Measurements from ENCODE around the gene PACRG. TPM values are rescaled to one million over a fixed set of nuclear protein-coding genes. Genes with fewer than 3 reads are reported as not detected.
A peak's percentile ranks its signal among the peaks of the same experiment; 100 is the strongest.

The PACRG gene
- total RNA-seq, 1 donor from 2014 or later = under 0.01 TPM

DNA sequence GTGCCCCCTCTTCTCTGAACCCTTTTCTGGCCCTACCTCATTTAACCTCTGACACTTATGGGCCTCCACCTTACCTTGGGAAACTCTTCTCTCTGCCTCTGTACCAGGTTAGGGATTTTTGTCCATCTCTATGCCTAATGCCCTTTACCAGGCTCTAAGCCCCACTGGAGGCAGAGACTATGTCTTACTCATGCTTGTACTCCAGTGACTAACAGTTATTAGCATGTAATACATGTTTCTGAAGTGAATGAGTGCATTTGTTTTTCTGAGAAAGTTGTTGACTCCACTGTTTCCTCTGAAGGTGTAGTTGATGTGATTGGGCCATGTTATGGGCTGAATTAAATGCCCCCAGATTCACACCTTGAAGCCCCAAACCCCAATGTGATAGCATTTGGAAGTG is 234.3 kb downstream of the PACRG start:
- Histone ChIP-seq H3K4me3 (ENCODE audit: low read depth, low read length) (no peak overlapping the region), H3K36me3 (ENCODE audit: control insufficient read depth, insufficient read depth, low read length) (no peaks in the 10 kb centered on the region), H3K27me3 (ENCODE audit: control insufficient read depth, insufficient read depth, low read length) (no peaks in the 10 kb centered on the region)
- FAIRE-seq (no peak), DNase-seq (ENCODE audit: low read depth) (peak; percentile 4)
- TF ChIP-seq, protein P1, sequence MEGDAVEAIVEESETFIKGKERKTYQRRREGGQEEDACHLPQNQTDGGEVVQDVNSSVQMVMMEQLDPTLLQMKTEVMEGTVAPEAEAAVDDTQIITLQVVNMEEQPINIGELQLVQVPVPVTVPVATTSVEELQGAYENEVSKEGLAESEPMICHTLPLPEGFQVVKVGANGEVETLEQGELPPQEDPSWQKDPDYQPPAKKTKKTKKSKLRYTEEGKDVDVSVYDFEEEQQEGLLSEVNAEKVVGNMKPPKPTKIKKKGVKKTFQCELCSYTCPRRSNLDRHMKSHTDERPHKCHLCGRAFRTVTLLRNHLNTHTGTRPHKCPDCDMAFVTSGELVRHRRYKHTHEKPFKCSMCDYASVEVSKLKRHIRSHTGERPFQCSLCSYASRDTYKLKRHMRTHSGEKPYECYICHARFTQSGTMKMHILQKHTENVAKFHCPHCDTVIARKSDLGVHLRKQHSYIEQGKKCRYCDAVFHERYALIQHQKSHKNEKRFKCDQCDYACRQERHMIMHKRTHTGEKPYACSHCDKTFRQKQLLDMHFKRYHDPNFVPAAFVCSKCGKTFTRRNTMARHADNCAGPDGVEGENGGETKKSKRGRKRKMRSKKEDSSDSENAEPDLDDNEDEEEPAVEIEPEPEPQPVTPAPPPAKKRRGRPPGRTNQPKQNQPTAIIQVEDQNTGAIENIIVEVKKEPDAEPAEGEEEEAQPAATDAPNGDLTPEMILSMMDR (IDR thresholded peaks at IDR 0.05; ENCODE audit: insufficient read depth, low read length, severe bottlenecking) = no peak

DNA sequence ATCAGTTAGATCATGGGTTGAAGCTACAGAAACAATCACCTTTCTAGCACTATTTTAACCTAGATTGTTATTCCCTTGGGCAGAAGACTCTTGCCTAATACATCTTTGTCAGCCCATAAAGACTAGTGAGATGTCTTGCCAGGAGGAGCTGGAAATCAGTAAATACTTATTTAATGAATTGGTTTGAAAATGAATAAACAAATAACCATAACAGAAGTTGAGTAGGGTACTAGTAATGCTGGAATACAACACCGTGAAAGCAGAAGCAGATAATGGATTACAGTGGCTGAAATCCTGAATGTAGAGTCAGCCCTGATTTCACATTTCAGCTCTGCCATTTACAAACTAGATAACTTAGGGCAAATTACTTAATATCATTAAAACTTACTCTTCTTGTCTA is 236.1 kb downstream of the PACRG start:
- Histone ChIP-seq H3K27me3 (ENCODE audit: control insufficient read depth, insufficient read depth, low read length) (no peaks in the 10 kb centered on the region), H3K4me3 (ENCODE audit: low read depth, low read length) (no peak overlapping the region), H3K36me3 (ENCODE audit: control insufficient read depth, insufficient read depth, low read length) (no peaks in the 10 kb centered on the region)
- TF ChIP-seq, protein P1 (IDR thresholded peaks at IDR 0.05; ENCODE audit: insufficient read depth, low read length, severe bottlenecking) = no peak
- no peak for FAIRE-seq
- no peak for DNase-seq (ENCODE audit: low read depth)

DNA sequence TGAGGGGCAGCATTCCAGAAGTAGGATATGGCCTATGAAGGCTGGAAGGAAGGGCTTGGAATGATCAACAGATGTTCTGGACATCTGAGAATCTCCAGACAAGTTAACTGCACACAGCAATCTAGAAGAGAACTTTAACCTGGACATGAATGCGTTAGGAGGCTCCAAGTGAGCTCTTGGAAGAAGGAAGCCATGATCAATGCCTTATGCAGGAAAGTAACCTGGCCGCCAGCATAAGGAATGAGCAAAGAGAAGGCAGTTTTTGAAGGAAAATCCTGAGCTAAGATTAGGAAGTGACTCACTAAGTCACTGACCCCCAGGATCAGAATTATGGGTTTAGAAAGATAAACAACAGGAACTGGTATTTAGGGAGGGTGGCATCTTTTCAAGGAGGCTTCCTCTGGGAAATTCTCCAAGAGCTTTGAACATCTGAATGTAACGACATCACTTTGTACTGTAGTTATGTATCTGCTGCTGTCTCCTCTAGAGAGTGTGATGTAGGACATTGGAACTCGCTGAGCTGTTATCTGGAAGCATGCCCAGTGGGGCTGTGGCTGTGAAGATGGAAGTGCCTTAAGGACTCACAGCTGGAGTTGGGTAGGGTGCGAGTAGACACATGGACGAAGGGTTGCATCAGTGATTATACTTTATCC is 236.8 kb downstream of the PACRG start:
- Histone ChIP-seq H3K27me3 (ENCODE audit: control insufficient read depth, insufficient read depth, low read length) (no peaks in the 10 kb centered on the region), H3K4me3 (ENCODE audit: low read depth, low read length) (no peak overlapping the region), H3K36me3 (ENCODE audit: control insufficient read depth, insufficient read depth, low read length) (no peaks in the 10 kb centered on the region)
- TF ChIP-seq, protein P1 (IDR thresholded peaks at IDR 0.05; ENCODE audit: insufficient read depth, low read length, severe bottlenecking) = no peak
- FAIRE-seq (no peak), DNase-seq (ENCODE audit: low read depth) (peak; percentile 23)

DNA sequence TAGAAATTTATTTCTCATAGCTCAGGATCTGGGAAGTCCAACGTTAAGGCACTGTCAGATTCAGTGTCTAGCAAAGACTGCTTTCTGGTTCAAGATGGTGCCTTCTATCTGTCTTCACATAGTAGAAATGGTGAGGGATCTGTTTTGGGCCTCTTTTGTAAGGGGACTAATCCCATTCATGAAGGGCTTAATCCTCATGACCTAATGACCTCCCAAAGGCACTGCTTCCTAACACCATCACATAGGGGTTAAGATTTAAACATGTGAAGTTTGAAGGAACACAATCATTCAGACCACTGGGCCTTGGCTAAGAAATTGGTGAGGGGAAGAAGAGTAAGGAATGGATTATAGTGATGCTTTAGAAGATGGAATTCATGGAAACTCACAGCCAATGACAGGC is 237.6 kb downstream of the PACRG start:
- DNase-seq (ENCODE audit: low read depth) (no peak), FAIRE-seq (no peak)
- Histone ChIP-seq H3K4me3 (ENCODE audit: low read depth, low read length) (no peak overlapping the region), H3K36me3 (ENCODE audit: control insufficient read depth, insufficient read depth, low read length) (no peaks in the 10 kb centered on the region), H3K27me3 (ENCODE audit: control insufficient read depth, insufficient read depth, low read length) (no peaks in the 10 kb centered on the region)
- TF ChIP-seq, protein P1 (IDR thresholded peaks at IDR 0.05; ENCODE audit: insufficient read depth, low read length, severe bottlenecking) = no peak

DNA sequence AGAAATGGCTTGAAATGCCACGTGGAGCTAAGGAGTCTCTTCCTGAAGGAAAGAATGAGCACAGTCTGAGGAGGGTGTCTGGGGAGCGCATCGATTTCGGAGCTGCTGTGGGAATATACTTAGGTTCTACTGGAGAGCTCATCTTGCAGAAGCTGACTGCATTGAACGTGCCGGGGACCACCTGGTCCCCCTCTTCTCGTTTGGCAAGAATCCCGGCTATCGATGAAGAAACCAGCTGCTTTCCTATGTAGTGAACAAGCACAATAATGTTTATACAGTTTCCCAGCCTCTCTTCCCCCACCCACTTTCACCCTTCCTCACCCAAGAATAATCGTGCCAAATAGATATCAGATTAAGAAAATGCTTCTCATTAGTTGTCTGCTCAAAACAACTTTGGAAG is 242.5 kb downstream of the PACRG start:
- Histone ChIP-seq H3K4me3 (ENCODE audit: low read depth, low read length) (no peak overlapping the region), H3K27me3 (ENCODE audit: control insufficient read depth, insufficient read depth, low read length) (no peaks in the 10 kb centered on the region), H3K36me3 (ENCODE audit: control insufficient read depth, insufficient read depth, low read length) (no peaks in the 10 kb centered on the region)
- DNase-seq (ENCODE audit: low read depth) (no peak), FAIRE-seq (no peak)
- TF ChIP-seq, protein P1 (IDR thresholded peaks at IDR 0.05; ENCODE audit: insufficient read depth, low read length, severe bottlenecking) = no peak

DNA sequence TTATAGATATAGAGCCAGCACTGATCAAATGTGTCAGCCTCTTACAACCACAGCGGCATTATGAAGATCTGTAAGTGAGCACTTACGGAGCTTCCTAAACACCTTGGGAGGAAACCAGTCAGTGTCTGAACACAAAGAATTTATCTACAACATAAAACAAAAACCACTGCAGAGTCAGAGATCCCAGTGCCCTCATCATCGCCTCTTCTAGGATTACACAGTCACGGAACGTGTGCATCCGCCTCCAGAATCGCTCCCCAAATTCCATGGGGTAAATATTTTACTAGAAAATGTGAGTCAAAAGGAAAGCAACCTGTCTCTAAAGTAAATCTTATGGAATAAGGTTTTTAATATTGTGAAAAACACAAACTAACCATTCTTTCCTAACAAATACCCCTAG is 243.6 kb downstream of the PACRG start:
- H3K27me3 ChIP-seq (ENCODE audit: control insufficient read depth, insufficient read depth, low read length) = no peaks in the 10 kb centered on the region
- no peak overlapping the region for H3K4me3 ChIP-seq (ENCODE audit: low read depth, low read length)
- FAIRE-seq (no peak), DNase-seq (ENCODE audit: low read depth) (no peak)
- TF ChIP-seq, protein P1 (IDR thresholded peaks at IDR 0.05; ENCODE audit: insufficient read depth, low read length, severe bottlenecking) = no peak
- H3K36me3 ChIP-seq (ENCODE audit: control insufficient read depth, insufficient read depth, low read length) = no peaks in the 10 kb centered on the region
